GM12801 (cell line): ENCODE results near the gene NBPF6.
"Not testable (repeated sequence)": the region's sequence is repeated elsewhere in the genome, so short reads cannot be mapped to it uniquely, and the experiment has no call there.

ENCODE experiments used
- CTCF ChIP-seq: IDR thresholded peaks from one replicate; pipeline ENCODE4 v1.5.1; 2011; ENCODE audit warnings: control low read depth; ENCODE audit not compliant: insufficient read length; ENCODE audit errors: extremely low read depth

The NBPF6 gene

GRCh38 chr1:108450043-108450442, at the start of gene NBPF6:
NBPF6 (plus strand) TSS chr1:108450343; CDS start chr1:108450602, 259 bp downstream.
- not testable (repeated sequence) for TF ChIP-seq CTCF

GRCh38 chr1:108478429-108479015, 28.4 kb downstream of the NBPF6 start:
- no peak for TF ChIP-seq CTCF

- no peak for TF ChIP-seq CTCF
Measured at GRCh38 chr1:108482708-108483107, 32.6 kb downstream of the NBPF6 start.

- TF ChIP-seq CTCF: no peak
Measured at GRCh38 chr1:108502138-108502537, 52.0 kb downstream of the NBPF6 start.

GRCh38 chr1:108502624-108503023, 52.5 kb downstream of the NBPF6 start:
- no peak for TF ChIP-seq CTCF

GRCh38 chr1:108503062-108503733, 53.1 kb downstream of the NBPF6 start:
- no peak for TF ChIP-seq CTCF

- TF ChIP-seq CTCF: no peak
Measured at GRCh38 chr1:108504447-108504846, 54.3 kb downstream of the NBPF6 start.

GRCh38 chr1:108505763-108506070, 55.6 kb downstream of the NBPF6 start:
- no peak for TF ChIP-seq CTCF
